HepG2 (cell line): Measurements from ENCODE around the gene SNHG17. TPM values are rescaled to one million over a fixed set of nuclear protein-coding genes. Genes with fewer than 3 reads are reported as not detected.

Experiments used
- CEBPG ChIP-seq: IDR thresholded peaks from 2 replicates; pipeline ENCODE4 v1.6.1; 2016
- CREB1 ChIP-seq, 2 experiments: fragments of 450-650 bp in 1 of 2; IDR thresholded peaks; 2 replicates each; pipeline ENCODE4 v1.6.1; 2016 to 2017; ENCODE audit warnings: control low read depth in 1 of 2, mild to moderate bottlenecking in 1 of 2, missing compliant biosample characterization in 1 of 2, missing genetic modification characterization in 1 of 2
- GFI1 ChIP-seq: sonication (generic); formaldehyde crosslinking; IDR thresholded peaks from 2 replicates; pipeline ENCODE4 v1.5.0; 2020; ENCODE audit warnings: missing genetic modification reagents, mild to moderate bottlenecking, borderline replicate concordance
- HMG20B ChIP-seq: conservative IDR thresholded peaks from 2 replicates; pipeline ENCODE4 v1.6.1; 2016; ENCODE audit warnings: missing genetic modification reagents, missing compliant biosample characterization
- HOXA7 ChIP-seq: sonication (generic); formaldehyde crosslinking; IDR thresholded peaks from 2 replicates; pipeline ENCODE4 v1.8.1; 2022; ENCODE audit warnings: mild to moderate bottlenecking, missing genetic modification reagents, moderate library complexity
- KDM1A ChIP-seq: IDR thresholded peaks from 2 replicates; pipeline ENCODE4 v1.6.1; 2016; ENCODE audit warnings: missing compliant biosample characterization
- MAX ChIP-seq: IDR thresholded peaks from 2 replicates; pipeline ENCODE4 v1.6.1; 2012; ENCODE audit warnings: inconsistent platforms
- MYPOP ChIP-seq: sonication (generic); formaldehyde crosslinking; IDR thresholded peaks from 2 replicates; pipeline ENCODE4 v1.8.1; 2023; ENCODE audit warnings: mild to moderate bottlenecking, moderate library complexity, missing genetic modification reagents
- RBM22 ChIP-seq: fragments of 200-400 bp; formaldehyde crosslinking; optimal IDR thresholded peaks from 2 replicates; pipeline ENCODE3; 2017; ENCODE audit warnings: mild to moderate bottlenecking, low read length, moderate library complexity
- RCOR2 ChIP-seq: IDR thresholded peaks from 2 replicates; pipeline ENCODE4 v1.6.1; 2016; ENCODE audit warnings: missing biosample characterization, missing genetic modification reagents
- RFX3 ChIP-seq: IDR thresholded peaks from 2 replicates; pipeline ENCODE4 v1.6.1; 2016; ENCODE audit warnings: missing biosample characterization, missing genetic modification reagents
- SAFB2 ChIP-seq: sonication (generic); formaldehyde crosslinking; IDR thresholded peaks from 2 replicates; pipeline ENCODE4 v1.5.1; 2020; ENCODE audit warnings: missing genetic modification reagents, low read depth, mild to moderate bottlenecking, borderline replicate concordance
- TCF7L2 ChIP-seq: IDR thresholded peaks from 2 replicates; pipeline ENCODE4 v1.6.1; 2011; ENCODE audit warnings: mild to moderate bottlenecking, low read depth, low read length, moderate library complexity
- TEAD2 ChIP-seq: sonication (generic); formaldehyde crosslinking; IDR thresholded peaks from 2 replicates; pipeline ENCODE4 v1.9.0; 2021; ENCODE audit warnings: missing genetic modification reagents
- ZBTB26 ChIP-seq: IDR thresholded peaks from 2 replicates; pipeline ENCODE4 v1.6.1; 2016; ENCODE audit warnings: missing compliant biosample characterization, missing genetic modification reagents, borderline replicate concordance
- ZBTB7A ChIP-seq: sonication (generic); formaldehyde crosslinking; IDR thresholded peaks from 2 replicates; pipeline ENCODE4 v1.8.0; 2022; ENCODE audit warnings: mild to moderate bottlenecking, missing genetic modification reagents
- ZFP62 ChIP-seq: sonication (generic); formaldehyde crosslinking; IDR thresholded peaks from 2 replicates; pipeline ENCODE4 v1.4.0; 2020; ENCODE audit warnings: missing genetic modification reagents
- ZNF724P ChIP-seq: sonication (generic); formaldehyde crosslinking; IDR thresholded peaks from 2 replicates; pipeline ENCODE4 v1.8.0; 2022; ENCODE audit warnings: missing genetic modification reagents, borderline replicate concordance
- polyA plus RNA-seq, 8 experiments: library from polyadenylated mRNA; depleted of rRNA in 3 of 8; stranded (reverse) in 7 of 8; unstranded in 1 of 8; fragments of >200 nt; fragmentation: Illumina TruSeq in 4 of 8; extraction: Trizol in 4 of 8; gene quantifications; 2 replicates each; pipeline versions ENCODE4 v1.2.1 to v1.2.3, GENCODE V29; 2011 to 2016; ENCODE audit warnings: low read depth in 4 of 8, missing spikeins in 1 of 8, mixed read lengths in 1 of 8; ENCODE audit not compliant: insufficient read depth in 1 of 8
- total RNA-seq, 5 experiments: library from RNA; depleted of rRNA; stranded (reverse); fragments of >200 nt; fragmentation: Illumina TruSeq; extraction: Trizol; gene quantifications; 2 replicates each; pipeline ENCODE4 v1.2.3, GENCODE V29; 2016; ENCODE audit warnings: low read depth in 1 of 5
- TF ChIP-seq, protein P1 (sequence below): IDR thresholded peaks from 2 replicates; pipeline ENCODE4 v1.6.1; 2016; ENCODE audit warnings: low read depth, borderline replicate concordance
- TF ChIP-seq, protein P2 (sequence below): sonication (generic); formaldehyde crosslinking; IDR thresholded peaks from 2 replicates; pipeline ENCODE4; 2020; ENCODE audit warnings: missing genetic modification reagents, mild to moderate bottlenecking, borderline replicate concordance
- TF ChIP-seq, protein P3 (sequence below): IDR thresholded peaks from 2 replicates; pipeline ENCODE4 v1.4.0; 2020; ENCODE audit warnings: mild to moderate bottlenecking, missing genetic modification reagents

Gene SNHG17
- total and polyA plus RNA-seq, 2 of the 13 experiments (the other 11 are each of a cell fraction or from before 2014, with no cell fraction given): 26.2 to 41.2 TPM

GRCh38 chr20:38445381-38445796, 10.3 kb upstream of the SNHG17 start (continued):
- TF ChIP-seq MYPOP (CRISPR knock-in tag): no peak
- TF ChIP-seq, protein P1, sequence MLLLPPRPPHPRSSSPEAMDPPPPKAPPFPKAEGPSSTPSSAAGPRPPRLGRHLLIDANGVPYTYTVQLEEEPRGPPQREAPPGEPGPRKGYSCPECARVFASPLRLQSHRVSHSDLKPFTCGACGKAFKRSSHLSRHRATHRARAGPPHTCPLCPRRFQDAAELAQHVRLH (CRISPR knock-in tag): peak; percentile 72; the same call in 1 of the 2 replicates
- TF ChIP-seq RCOR2 (CRISPR knock-in tag): peak; percentile 42; the same call in 1 of the 2 replicates
- TF ChIP-seq ZBTB7A: no peak
- TF ChIP-seq CEBPG (CRISPR knock-in tag): 0 out of 2 replicates have a peak, but pooled peaks have one; percentile 12
- TF ChIP-seq ZBTB26 (CRISPR knock-in tag): 0 out of 2 replicates have a peak, but pooled peaks have one; percentile 28
- no peak for TF ChIP-seq CREB1 (IDR thresholded peaks at IDR 0.05)
- TF ChIP-seq CREB1 (CRISPR knock-in tag; IDR thresholded peaks at IDR 0.05): no peak
- TF ChIP-seq HOXA7 (CRISPR knock-in tag): no peak
- no peak for TF ChIP-seq TCF7L2
- TF ChIP-seq ZNF724P (CRISPR knock-in tag): no peak
- TF ChIP-seq GFI1 (CRISPR knock-in tag): peak; percentile 90
- 0 out of 2 replicates have a peak, but pooled peaks have one; percentile 35 for TF ChIP-seq RFX3 (CRISPR knock-in tag)
- TF ChIP-seq, protein P2, sequence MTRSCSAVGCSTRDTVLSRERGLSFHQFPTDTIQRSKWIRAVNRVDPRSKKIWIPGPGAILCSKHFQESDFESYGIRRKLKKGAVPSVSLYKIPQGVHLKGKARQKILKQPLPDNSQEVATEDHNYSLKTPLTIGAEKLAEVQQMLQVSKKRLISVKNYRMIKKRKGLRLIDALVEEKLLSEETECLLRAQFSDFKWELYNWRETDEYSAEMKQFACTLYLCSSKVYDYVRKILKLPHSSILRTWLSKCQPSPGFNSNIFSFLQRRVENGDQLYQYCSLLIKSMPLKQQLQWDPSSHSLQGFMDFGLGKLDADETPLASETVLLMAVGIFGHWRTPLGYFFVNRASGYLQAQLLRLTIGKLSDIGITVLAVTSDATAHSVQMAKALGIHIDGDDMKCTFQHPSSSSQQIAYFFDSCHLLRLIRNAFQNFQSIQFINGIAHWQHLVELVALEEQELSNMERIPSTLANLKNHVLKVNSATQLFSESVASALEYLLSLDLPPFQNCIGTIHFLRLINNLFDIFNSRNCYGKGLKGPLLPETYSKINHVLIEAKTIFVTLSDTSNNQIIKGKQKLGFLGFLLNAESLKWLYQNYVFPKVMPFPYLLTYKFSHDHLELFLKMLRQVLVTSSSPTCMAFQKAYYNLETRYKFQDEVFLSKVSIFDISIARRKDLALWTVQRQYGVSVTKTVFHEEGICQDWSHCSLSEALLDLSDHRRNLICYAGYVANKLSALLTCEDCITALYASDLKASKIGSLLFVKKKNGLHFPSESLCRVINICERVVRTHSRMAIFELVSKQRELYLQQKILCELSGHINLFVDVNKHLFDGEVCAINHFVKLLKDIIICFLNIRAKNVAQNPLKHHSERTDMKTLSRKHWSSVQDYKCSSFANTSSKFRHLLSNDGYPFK: no peak
- no peak for TF ChIP-seq RBM22
- no peak for TF ChIP-seq TEAD2 (CRISPR knock-in tag)
- peak; percentile 44; the same call in 1 of the 2 replicates for TF ChIP-seq HMG20B (CRISPR knock-in tag)
- 0 out of 2 replicates have a peak, but pooled peaks have one; percentile 26 for TF ChIP-seq MAX
- TF ChIP-seq, protein P3, sequence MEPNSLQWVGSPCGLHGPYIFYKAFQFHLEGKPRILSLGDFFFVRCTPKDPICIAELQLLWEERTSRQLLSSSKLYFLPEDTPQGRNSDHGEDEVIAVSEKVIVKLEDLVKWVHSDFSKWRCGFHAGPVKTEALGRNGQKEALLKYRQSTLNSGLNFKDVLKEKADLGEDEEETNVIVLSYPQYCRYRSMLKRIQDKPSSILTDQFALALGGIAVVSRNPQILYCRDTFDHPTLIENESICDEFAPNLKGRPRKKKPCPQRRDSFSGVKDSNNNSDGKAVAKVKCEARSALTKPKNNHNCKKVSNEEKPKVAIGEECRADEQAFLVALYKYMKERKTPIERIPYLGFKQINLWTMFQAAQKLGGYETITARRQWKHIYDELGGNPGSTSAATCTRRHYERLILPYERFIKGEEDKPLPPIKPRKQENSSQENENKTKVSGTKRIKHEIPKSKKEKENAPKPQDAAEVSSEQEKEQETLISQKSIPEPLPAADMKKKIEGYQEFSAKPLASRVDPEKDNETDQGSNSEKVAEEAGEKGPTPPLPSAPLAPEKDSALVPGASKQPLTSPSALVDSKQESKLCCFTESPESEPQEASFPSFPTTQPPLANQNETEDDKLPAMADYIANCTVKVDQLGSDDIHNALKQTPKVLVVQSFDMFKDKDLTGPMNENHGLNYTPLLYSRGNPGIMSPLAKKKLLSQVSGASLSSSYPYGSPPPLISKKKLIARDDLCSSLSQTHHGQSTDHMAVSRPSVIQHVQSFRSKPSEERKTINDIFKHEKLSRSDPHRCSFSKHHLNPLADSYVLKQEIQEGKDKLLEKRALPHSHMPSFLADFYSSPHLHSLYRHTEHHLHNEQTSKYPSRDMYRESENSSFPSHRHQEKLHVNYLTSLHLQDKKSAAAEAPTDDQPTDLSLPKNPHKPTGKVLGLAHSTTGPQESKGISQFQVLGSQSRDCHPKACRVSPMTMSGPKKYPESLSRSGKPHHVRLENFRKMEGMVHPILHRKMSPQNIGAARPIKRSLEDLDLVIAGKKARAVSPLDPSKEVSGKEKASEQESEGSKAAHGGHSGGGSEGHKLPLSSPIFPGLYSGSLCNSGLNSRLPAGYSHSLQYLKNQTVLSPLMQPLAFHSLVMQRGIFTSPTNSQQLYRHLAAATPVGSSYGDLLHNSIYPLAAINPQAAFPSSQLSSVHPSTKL (CRISPR knock-in tag): peak; percentile 27; the same call in 1 of the 2 replicates
- TF ChIP-seq ZFP62 (CRISPR knock-in tag): no peak
- TF ChIP-seq KDM1A (CRISPR knock-in tag): peak; percentile 88; the same call in 1 of the 2 replicates
- TF ChIP-seq SAFB2 (CRISPR knock-in tag): no peak
